ES-I3 (cell line): ENCODE data around the gene CDIP1.
"Not testable (repeated sequence)": the region's sequence is repeated elsewhere in the genome, so short reads cannot be mapped to it uniquely, and the experiment has no call there.

Experiments
- H3K36me3 ChIP-seq: 2 replicates; pipeline ENCODE4 v1.6.1; 2013; ENCODE audit warnings: mild to moderate bottlenecking, low read length, control low read depth, moderate library complexity; ENCODE audit not compliant: insufficient read depth
- H3K4me1 ChIP-seq: 2 replicates; pipeline ENCODE4 v1.6.1; 2013; ENCODE audit warnings: mild to moderate bottlenecking, control low read depth, low read length; ENCODE audit not compliant: insufficient read depth
- H3K9ac ChIP-seq: 2 replicates; pipeline ENCODE4 v1.6.1; 2013; ENCODE audit warnings: low read depth, mild to moderate bottlenecking, low read length, moderate library complexity
- H3K9me3 ChIP-seq: 2 replicates; pipeline ENCODE4 v1.6.1; 2013; ENCODE audit warnings: mild to moderate bottlenecking, low read length, moderate library complexity; ENCODE audit not compliant: control insufficient read depth, insufficient read depth

Gene CDIP1

DNA sequence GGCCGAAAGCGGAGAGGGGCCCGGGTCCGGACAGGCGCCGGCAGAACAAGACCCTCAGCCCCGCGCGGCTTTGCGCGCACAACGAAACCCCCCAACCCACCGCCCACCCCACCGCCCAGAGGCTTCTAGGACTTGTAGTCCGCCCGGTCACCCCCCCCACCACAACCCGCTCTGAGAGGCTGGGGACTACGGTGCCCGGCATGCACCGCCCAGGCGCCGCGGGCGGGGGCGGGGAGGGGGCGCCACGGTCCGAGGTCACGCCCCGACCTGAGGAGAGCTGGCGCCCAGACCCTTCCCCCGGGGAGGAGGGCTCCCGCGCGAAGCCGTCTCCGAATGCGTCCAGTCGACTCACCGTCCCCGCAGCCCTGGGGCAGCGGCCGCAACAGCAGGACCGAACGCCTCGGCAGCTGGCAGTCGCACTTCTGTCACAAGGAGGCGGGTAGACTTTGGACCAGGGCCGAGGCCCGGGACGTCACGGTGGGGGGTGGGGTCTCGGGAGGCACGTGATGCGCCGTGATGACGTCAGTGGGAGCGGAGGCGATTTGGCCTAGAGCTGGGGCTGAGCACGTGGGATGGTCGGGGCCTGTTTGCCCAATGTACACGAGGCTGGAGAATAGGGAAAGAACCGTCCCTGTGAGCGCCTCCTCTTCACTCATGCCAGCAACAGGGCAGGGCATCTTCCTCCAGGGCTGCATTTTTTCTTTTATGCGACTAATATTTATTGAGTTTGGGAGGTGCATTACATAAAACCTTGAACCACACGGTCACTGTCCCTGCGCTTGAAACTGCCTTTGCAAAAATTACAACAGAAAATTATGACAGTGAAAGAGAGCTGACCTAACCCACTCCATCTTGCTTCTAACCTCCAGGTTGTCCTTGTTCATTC, at the start of gene CDIP1:
TSS of gene CDIP1 (minus strand) at position 424 of the 886 bp plus-strand sequence. CDS start 24,643 bp downstream, outside the sequence.
- Histone ChIP-seq H3K4me1 (peaks cover 6% of the 10 kb centered on the region; the same call in 1 of the 2 replicates), H3K36me3 (no peaks in the 10 kb centered on the region), H3K9me3 (peaks cover 4% of the 10 kb centered on the region), H3K9ac (peak within 1 kb of the TSS; percentile 91)

DNA sequence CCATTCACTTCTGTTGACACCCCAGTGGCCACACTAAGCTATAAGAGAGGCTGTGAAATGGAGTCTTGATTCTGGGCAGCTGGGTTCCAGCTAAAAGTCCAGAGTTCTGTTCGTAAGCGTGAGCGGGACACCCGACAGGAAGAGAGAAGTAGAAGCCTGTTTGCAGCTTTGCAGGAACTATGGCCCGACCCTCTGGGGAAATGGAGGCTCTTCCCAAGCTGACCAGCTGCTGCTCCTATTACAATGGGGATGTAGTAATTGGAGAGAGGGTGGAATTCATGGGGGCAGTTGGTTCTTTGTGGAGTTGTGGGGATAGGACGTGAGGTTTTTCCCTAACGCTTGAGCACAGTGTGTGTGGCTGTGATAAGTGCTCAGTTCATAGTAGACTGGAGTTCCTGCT, 47.7 kb upstream of the CDIP1 start:
- H3K9ac ChIP-seq: no peak overlapping the region
- peaks cover 3% of the 10 kb centered on the region; the same call in 1 of the 2 replicates for H3K4me1 ChIP-seq
- peaks cover 6% of the 10 kb centered on the region; the same call in 1 of the 2 replicates for H3K9me3 ChIP-seq
- no peaks in the 10 kb centered on the region for H3K36me3 ChIP-seq

DNA sequence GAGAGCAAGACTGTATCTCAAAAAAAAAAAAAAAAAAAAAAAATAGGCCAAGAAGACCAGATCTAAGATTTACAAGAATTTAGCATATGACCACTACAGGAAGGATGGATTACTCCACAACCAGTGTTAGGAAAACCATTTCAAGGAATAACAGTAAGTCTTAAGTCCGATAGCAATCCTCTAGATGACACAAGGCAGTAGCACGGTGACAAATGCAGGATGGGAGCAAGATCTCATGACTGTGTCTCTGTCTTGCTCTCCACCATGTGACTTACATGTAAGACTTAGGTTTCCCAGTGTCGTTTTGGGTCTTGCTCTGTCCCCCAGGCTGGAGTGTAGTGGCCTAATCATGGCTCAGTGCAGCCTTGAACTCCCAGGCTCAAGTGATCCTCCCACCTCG, 45.3 kb upstream of the CDIP1 start:
- peaks cover 3% of the 10 kb centered on the region; the same call in 1 of the 2 replicates for H3K4me1 ChIP-seq
- no peak overlapping the region for H3K9ac ChIP-seq
- peaks cover 3% of the 10 kb centered on the region; the same call in 1 of the 2 replicates for H3K9me3 ChIP-seq
- no peaks in the 10 kb centered on the region for H3K36me3 ChIP-seq

DNA sequence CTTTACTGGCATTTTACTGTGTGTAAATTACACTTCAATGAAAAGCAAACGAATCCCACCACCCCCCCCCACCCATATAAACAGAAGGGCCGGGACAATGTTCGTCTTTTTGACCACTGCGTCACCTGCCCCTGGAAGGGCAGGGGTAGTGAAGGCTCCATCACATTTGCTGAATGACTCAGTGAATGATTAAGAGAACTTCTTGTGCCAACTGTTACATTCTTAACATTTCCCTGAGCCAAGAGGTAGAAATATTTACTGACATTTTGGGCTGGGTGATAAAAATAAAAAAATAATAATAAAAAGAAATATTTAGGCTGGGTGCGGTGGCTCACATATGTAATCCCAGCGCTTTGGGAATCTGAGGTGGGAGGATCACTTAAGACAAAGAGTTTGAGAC, 41.7 kb upstream of the CDIP1 start:
- no peaks in the 10 kb centered on the region for H3K36me3 ChIP-seq
- H3K4me1 ChIP-seq: peaks cover 3% of the 10 kb centered on the region; the same call in 1 of the 2 replicates
- H3K9me3 ChIP-seq: no peaks in the 10 kb centered on the region
- no peak overlapping the region for H3K9ac ChIP-seq

DNA sequence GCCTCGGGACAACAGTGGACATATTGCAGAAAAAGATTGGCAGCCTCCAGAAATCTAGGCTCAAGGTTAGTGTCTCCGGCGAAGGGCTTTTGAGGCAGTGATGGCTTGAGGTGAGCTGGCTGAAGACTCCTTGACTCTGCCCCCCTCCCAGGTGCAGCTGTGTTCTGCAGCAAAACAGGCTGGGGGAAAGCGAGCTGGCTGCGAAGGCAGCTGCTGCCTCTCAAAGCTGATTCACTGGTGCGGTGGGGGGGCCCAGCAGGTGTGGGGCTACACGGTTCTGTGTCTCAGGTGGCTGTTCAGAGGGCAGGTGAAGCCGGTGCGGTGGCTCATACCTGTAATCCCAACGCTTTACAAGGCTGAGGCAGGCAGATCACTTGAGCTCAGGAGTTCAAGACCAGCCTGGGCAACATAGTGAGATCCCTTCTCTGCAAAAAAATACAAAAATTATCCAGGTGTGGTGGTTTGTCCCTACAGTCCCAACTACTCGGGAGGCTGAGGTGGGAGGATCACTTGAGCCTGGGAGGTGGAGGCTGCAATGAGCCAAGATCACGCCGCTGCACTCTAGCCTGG, 40.5 kb upstream of the CDIP1 start:
- Histone ChIP-seq H3K9ac (no peak overlapping the region), H3K4me1 (peaks cover 4% of the 10 kb centered on the region; the same call in 1 of the 2 replicates), H3K9me3 (no peaks in the 10 kb centered on the region), H3K36me3 (no peaks in the 10 kb centered on the region)

DNA sequence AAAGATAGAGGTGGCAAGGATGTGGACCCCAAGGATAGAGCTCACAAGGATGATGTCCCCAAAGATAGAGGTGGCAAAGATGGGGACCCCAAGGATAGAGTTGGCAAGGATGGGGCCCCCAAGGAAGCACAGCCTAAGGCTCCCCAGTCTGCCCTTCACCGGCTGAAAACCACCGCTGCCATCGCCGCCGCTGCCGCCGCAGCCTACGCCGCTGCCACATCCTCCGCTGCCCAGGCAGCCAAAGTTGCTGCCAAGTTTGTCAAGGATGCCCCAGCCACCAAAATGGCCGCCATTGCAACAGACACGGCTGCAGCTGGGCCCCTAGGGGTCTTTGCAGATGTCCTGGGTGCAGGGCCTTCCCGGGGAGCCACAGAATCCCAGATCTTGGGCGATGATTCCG, 37.4 kb upstream of the CDIP1 start:
- Histone ChIP-seq H3K9ac (no peak overlapping the region), H3K36me3 (no peaks in the 10 kb centered on the region), H3K4me1 (peaks cover 12% of the 10 kb centered on the region), H3K9me3 (no peaks in the 10 kb centered on the region)

DNA sequence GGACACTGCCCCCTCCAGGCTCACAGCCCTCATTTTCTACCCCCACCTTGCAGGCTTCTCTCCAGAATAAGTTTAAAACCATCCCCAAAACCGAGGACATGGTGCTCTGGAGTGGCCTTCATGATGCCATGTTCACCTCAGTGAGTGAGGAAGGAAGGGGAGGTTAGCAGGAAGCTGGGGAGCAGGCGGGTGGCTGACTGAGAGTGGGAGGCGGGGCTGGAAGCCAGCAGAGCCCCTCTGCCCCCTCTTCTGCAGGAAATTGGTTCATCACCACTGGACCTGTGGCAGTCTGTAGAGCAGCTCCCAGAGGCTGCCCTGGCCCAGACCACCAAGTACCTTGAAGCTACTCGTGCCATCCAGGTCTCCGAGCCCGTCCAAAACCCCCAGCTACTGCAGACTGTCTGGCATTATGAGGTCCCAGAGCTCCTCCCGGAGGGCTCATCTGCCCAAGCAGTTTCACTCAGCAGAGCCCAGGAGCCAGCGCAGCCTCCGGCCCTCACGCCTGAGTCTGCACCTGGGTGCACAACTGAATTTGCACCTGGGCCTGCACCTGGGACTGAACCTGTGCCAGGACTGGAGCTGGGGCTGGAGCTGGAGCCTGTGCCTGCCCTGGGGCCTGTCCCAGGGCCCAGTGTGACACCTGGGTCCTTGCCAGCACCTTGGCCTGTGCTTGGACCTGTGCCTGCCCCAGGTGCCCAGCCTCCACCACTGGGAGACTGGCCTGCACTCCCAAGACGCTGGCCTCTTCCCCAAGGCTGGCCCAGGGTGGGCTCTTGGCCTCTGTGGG, 36.5 kb upstream of the CDIP1 start:
- Histone ChIP-seq H3K36me3 (no peaks in the 10 kb centered on the region), H3K9me3 (no peaks in the 10 kb centered on the region), H3K9ac (no peak overlapping the region), H3K4me1 (peaks cover 19% of the 10 kb centered on the region)

DNA sequence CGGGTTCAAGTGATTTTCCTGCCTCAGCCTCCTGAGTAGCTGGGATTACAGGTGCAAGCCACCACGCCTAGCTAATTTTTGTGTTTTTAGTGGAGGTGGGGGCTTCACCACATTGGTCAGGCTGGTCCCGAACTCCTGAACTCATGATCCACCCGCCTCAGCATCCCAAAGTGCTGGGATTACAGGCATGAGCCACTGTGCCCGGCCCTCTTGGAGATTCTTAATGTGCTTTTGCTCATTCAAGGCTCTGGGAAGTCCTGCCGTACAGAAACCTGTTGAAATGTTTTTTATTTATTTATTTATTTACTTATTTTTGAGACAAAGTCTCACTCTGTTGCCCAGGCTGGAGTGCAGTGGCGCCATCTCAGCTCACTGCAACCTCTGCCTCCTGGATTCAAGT, 35.4 kb upstream of the CDIP1 start:
- H3K9ac ChIP-seq, H3K9me3 ChIP-seq, H3K36me3 ChIP-seq: not testable (repeated sequence)
- peaks cover 20% of the 10 kb centered on the region for H3K4me1 ChIP-seq

DNA sequence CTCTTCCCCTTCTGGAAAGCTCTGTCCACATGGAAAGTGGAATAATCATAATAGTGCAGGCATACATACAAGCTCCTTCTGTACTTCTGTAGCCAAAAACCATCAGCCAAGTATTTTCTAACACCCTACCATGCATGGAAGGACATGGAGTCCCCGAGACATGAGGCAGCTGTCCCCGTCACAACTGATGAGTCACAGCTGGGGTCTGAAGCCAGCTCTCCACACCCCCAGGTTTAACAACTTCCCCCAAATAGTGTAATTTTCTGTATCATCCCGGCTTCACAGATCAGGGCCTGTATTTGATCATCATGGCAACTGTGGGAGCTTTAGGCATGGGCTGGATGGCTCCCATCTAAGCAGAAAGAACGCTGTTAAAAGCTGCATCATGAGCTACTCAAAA, 34.1 kb upstream of the CDIP1 start:
- Histone ChIP-seq H3K36me3 (no peaks in the 10 kb centered on the region), H3K9me3 (no peaks in the 10 kb centered on the region), H3K4me1 (peaks cover 20% of the 10 kb centered on the region), H3K9ac (no peak overlapping the region)

DNA sequence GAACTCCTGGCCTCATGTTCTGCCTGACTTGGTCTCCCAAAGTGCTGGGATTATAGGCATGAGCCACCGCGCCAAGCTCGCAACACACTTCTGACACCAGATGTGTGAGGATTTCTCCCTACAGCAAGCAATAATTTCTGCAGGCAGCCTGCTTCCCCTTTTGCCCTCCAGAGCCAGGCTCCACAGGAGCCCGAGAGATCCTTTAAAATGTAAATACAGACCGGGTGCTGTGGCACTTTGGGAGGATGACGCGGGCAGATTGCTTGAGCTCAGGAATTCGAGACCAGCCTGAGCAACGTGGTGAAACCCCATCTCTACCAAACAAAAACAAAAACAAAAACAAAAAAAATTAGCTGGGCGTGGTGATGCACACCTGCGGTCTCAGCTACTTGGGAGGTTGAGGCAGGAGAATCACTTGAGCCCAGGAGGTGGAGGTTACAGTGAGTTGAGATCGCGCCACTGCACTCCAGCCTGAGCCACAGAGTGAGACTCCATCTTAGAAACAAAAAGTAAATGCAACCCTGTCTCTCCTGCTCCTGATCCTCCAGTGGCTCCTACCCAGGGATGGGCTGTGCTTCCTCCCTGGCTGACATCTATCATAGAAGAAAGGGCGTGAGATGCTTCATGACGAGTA, 32.2 kb upstream of the CDIP1 start:
- peaks cover 20% of the 10 kb centered on the region for H3K4me1 ChIP-seq
- no peaks in the 10 kb centered on the region for H3K9me3 ChIP-seq
- peak overlapping the region; percentile 10; the same call in 1 of the 2 replicates for H3K9ac ChIP-seq
- H3K36me3 ChIP-seq: no peaks in the 10 kb centered on the region

DNA sequence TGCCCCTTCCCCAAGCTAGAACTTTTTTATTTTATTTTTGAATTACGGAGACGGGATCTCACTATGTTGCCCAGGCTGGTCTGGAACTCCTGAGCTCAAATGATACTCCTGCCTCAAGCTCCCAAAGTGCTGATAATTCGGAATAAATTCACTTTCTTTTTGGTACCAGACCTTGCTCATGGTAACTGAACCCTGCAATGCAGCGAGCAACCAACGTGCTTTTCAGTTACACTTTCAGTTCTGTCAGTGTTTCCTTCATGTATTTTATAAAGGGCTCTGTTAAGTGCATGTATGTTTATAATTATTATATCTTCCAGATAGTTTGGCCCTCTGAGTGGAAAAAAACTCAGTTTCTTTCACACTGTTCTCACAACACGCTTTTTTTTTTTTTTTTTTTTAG, 31.5 kb upstream of the CDIP1 start:
- peaks cover 20% of the 10 kb centered on the region for H3K4me1 ChIP-seq
- H3K36me3 ChIP-seq: no peaks in the 10 kb centered on the region
- H3K9ac ChIP-seq: no peak overlapping the region
- H3K9me3 ChIP-seq: no peaks in the 10 kb centered on the region

DNA sequence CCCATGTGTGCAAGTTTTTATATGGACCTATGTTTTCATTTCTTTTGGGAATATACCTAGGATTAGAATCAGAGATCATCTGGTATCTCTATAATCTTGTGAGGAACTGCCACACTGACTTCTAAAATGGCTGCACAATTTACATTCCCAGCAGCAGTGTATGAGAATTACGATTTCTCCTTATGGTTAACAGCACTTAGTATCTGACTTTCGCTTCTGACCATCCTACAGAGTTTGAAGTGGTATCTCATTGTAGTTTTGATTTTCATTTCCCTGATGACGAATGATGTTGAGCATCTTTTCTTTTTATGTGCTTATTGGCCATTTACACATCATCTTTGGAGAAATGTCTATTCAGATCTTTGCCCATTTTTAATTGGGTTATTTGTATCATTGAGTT, 27.6 kb upstream of the CDIP1 start:
- peaks cover 9% of the 10 kb centered on the region for H3K4me1 ChIP-seq

DNA sequence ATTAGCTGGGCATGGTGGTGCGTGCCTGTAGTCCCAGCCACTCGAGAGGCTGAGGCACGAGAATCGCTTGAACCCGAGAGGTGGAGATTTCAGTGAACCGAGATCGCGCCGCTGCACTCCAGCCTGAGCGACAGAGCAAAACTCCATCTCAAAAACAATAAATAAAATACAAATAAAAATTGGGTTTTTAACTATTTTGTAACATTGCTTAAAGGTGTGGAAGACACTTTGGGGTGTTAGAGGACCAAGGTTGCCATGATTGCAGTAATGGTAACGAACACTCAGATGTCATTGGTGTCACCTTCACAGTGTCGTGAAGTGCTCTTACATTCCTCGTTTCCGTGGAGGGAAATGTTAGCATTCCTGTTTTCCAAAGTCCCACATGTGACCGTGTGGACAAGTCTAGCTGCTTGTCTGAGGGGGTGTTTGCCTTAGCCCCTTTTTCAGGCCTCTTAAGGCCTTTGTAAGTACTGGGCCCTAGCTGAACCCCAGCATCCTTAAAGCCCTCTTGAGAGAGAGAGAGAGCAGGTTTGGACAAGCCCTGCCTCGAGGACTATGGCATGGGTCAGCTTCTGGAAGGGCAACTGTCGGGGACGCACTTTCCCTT, 26.2 kb upstream of the CDIP1 start:
- no peaks in the 10 kb centered on the region for H3K9me3 ChIP-seq
- no peak overlapping the region for H3K9ac ChIP-seq
- no peaks in the 10 kb centered on the region; the same call in 1 of the 2 replicates for H3K4me1 ChIP-seq
- no peaks in the 10 kb centered on the region for H3K36me3 ChIP-seq

More for the DNA sequence above, 27.6 kb upstream of the CDIP1 start:
- no peaks in the 10 kb centered on the region for H3K36me3 ChIP-seq
- H3K9me3 ChIP-seq: no peaks in the 10 kb centered on the region
- H3K9ac ChIP-seq: no peak overlapping the region

DNA sequence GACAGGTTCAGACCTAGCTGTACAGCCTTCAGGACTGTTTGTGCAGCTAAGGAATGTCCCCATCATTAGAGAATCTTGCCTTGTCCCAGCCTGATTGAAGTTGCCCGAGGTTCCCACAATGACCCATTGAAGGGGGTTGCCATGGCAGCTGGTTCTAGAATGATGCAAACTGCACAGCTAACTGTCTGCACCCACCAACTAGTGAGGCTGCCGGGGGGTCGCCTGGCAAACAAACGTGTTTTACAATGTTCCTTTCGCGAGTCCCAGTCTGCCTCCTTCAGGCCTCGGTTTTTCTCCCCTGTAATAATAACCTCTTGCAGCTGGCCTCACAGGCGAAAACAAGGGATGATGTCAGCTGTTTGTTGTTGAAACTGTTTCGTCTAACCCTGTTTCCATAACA, 23.0 kb upstream of the CDIP1 start:
- Histone ChIP-seq H3K4me1 (no peaks in the 10 kb centered on the region; the same call in 1 of the 2 replicates), H3K9ac (no peak overlapping the region), H3K9me3 (no peaks in the 10 kb centered on the region), H3K36me3 (no peaks in the 10 kb centered on the region)
